Endothelial cell of umbilical vein (primary cell): Measurements from ENCODE around the gene RAD54L.

Experiments
- CTCF ChIP-seq, 2 donors: IDR thresholded peaks; 1 replicate in 1 of 2; 2 replicates in 1 of 2; pipeline ENCODE4 v1.5.1; 2011; ENCODE audit warnings: low read length in 2 of 2, mild to moderate bottlenecking in 2 of 2, moderate library complexity in 2 of 2, control low read depth in 1 of 2, inconsistent platforms in 1 of 2, low read depth in 1 of 2; ENCODE audit not compliant: insufficient read depth in 1 of 2; ENCODE audit errors: extremely low read depth in 1 of 2
- EZH2 ChIP-seq: IDR thresholded peaks from 2 replicates; pipeline ENCODE4 v1.6.1; 2012; ENCODE audit warnings: borderline replicate concordance, low read depth, mild to moderate bottlenecking, moderate library complexity, low read length, inconsistent platforms; ENCODE audit not compliant: severe bottlenecking
- MYC ChIP-seq: IDR thresholded peaks from one replicate; pipeline ENCODE4 v1.6.1; 2011; ENCODE audit warnings: mild to moderate bottlenecking, low read depth, low read length
- POLR2A ChIP-seq: IDR thresholded peaks from 2 replicates; pipeline ENCODE4 v1.6.1; 2012; ENCODE audit warnings: low read depth, mild to moderate bottlenecking, control low read depth, low read length
- TF ChIP-seq, protein P1 (sequence below): IDR thresholded peaks from 2 replicates; pipeline ENCODE4 v1.6.1; 2011; ENCODE audit not compliant: insufficient read depth, insufficient read length

DNA sequence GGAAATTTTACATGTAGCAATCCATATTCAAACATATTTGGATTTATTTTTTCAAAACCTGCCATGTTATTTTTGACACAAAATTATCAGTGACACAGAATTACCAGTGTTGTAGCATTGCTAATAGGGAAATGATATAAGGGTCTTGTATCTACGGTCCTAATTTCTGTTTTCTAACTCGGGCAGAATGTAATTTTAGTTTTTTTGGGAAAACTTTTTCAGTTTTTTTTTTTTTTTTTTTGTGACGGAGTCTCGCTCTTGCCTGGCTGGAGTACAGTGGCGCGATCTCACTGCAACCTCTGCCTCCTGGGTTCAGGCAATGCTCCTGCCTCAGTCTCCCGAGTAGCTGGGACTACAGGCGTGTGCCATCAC, 58.6 kb downstream of the RAD54L start:
- TF ChIP-seq EZH2: no peak
- no peak for TF ChIP-seq POLR2A
- TF ChIP-seq CTCF (IDR thresholded peaks at IDR 0.05; ENCODE audit: extremely low read depth in 1 of 2, insufficient read depth in 1 of 2, low read depth in 1 of 2, low read length in 2 of 2): no peak
- TF ChIP-seq, protein P1, sequence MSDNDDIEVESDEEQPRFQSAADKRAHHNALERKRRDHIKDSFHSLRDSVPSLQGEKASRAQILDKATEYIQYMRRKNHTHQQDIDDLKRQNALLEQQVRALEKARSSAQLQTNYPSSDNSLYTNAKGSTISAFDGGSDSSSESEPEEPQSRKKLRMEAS: no peak
- no peak for TF ChIP-seq MYC
